Activated T-cell treated with anti-CD3 and anti-CD28 coated beads, Interleukin-2, amount 50 U/mL, for 4 hours (primary cell): ENCODE data around the gene MMP28. TPM values are rescaled to one million over a fixed set of nuclear protein-coding genes. Genes with fewer than 3 reads are reported as not detected.

Experiments used
- ATAC-seq, 2 donors: fragments of 200-7000 bp; cut with Tn5 transposase; one replicate each; pipeline ENCODE4 v1.10.0; 2021
- DNase-seq: peaks from one replicate; pipeline ENCODE4 v3.0.0-alpha.2; 2020
- H3K27me3 Mint-ChIP-seq: one replicate; pipeline ENCODE4 v1.8.0; 2021; ENCODE audit warnings: low read depth, mixed read lengths
- H3K36me3 Mint-ChIP-seq: one replicate; pipeline ENCODE4 v1.8.0; 2022; ENCODE audit warnings: mixed read lengths; ENCODE audit not compliant: insufficient read depth
- H3K4me1 Mint-ChIP-seq: one replicate; pipeline ENCODE4 v1.8.0; 2021; ENCODE audit warnings: low read depth, mixed read lengths
- H3K4me3 Mint-ChIP-seq: one replicate; pipeline ENCODE4 v1.8.0; 2021; ENCODE audit warnings: mild to moderate bottlenecking, moderate library complexity, mixed read lengths
- H3K9me3 Mint-ChIP-seq: one replicate; pipeline ENCODE4 v1.8.0; 2021; ENCODE audit warnings: mixed read lengths
- total RNA-seq, 3 donors: library from RNA; stranded (reverse); gene quantifications; one replicate each; pipeline ENCODE4 v1.2.1, GENCODE V29; 2021

The MMP28 gene
- under 1 TPM in 2 of 3 donors, not detected in 1; 0.23 to 0.29 TPM for total RNA-seq

GRCh38 chr17:35795007-35795870, at the start of gene MMP28:
Gene MMP28 (minus strand): TSS chr17:35795641. CDS start chr17:35795377, 264 bp downstream.
- Mint-ChIP-seq H3K27me3 (peaks cover 40% of the 10 kb centered on the region), H3K36me3 (no peaks in the 10 kb centered on the region), H3K4me1 (peaks cover 14% of the 10 kb centered on the region), H3K4me3 (peak within 1 kb of the TSS; percentile 70), H3K9me3 (no peaks in the 10 kb centered on the region)
- DNase-seq: peak; percentile 25
- ATAC-seq: peak; percentile 86 to 89

- DNase-seq: no peak
- Mint-ChIP-seq H3K27me3 (no peaks in the 10 kb centered on the region), H3K4me1 (peaks cover under 1% of the 10 kb centered on the region), H3K36me3 (peaks cover 45% of the 10 kb centered on the region), H3K9me3 (no peaks in the 10 kb centered on the region), H3K4me3 (no peak overlapping the region)
- no peak for ATAC-seq
Measured at GRCh38 chr17:35844547-35844946, 49.1 kb upstream of the MMP28 start.

DNA sequence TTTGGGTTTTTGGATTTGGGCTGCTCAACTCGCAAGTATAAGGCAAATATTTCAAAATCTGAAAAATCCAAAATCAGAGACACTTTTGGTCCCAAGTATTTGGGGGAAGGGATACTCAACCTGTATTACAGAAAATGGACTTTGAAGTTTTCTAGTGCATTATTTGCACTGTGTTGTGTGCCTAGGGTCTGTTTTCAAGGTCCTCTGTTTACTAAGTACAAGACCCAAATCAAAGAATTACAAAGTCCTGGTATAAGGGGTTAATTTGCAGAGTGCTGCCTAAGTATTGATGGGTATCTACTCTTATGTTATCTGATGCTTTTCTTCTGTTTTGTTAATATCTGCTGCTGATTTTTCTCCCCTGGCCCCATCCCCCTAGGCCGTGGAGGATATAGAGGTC, 48.3 kb upstream of the MMP28 start:
- Mint-ChIP-seq H3K27me3 (no peaks in the 10 kb centered on the region), H3K36me3 (peaks cover 45% of the 10 kb centered on the region), H3K4me1 (no peaks in the 10 kb centered on the region), H3K4me3 (no peak overlapping the region), H3K9me3 (no peaks in the 10 kb centered on the region)
- ATAC-seq (no peak), DNase-seq (no peak)

DNA sequence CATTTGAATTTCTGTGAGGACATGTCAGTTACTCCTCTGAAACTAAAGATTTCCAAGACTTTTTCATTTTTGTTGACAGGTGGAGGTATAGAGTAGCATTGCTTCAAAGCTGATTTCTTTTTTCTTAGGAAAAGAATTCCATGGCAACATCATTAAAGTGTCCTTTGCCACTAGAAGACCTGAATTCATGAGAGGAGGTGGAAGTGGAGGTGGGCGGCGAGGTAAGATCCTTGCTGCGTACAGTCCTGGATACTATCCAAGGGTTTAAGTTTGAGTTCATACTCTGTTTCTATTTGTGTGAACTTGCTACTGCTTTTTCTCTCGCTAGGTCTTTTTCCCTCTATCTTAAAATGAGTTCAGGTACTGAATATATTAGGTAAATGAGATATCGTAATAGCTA, 46.8 kb upstream of the MMP28 start:
- H3K9me3 Mint-ChIP-seq: no peaks in the 10 kb centered on the region
- no peaks in the 10 kb centered on the region for H3K4me1 Mint-ChIP-seq
- no peak overlapping the region for H3K4me3 Mint-ChIP-seq
- ATAC-seq (no peak), DNase-seq (no peak)
- peaks cover 39% of the 10 kb centered on the region for H3K36me3 Mint-ChIP-seq
- H3K27me3 Mint-ChIP-seq: no peaks in the 10 kb centered on the region

- no peaks in the 10 kb centered on the region for H3K9me3 Mint-ChIP-seq
- no peak overlapping the region for H3K4me3 Mint-ChIP-seq
- ATAC-seq (no peak), DNase-seq (no peak)
- H3K36me3 Mint-ChIP-seq: peaks cover 38% of the 10 kb centered on the region
- H3K4me1 Mint-ChIP-seq: no peaks in the 10 kb centered on the region
- no peaks in the 10 kb centered on the region for H3K27me3 Mint-ChIP-seq
Measured at GRCh38 chr17:35841505-35841904, 46.1 kb upstream of the MMP28 start.

GRCh38 chr17:35841101-35841500, 45.7 kb upstream of the MMP28 start:
- no peaks in the 10 kb centered on the region for H3K9me3 Mint-ChIP-seq
- H3K36me3 Mint-ChIP-seq: peaks cover 42% of the 10 kb centered on the region
- no peak overlapping the region for H3K4me3 Mint-ChIP-seq
- no peaks in the 10 kb centered on the region for H3K4me1 Mint-ChIP-seq
- no peak for ATAC-seq
- no peaks in the 10 kb centered on the region for H3K27me3 Mint-ChIP-seq
- DNase-seq: no peak

DNA sequence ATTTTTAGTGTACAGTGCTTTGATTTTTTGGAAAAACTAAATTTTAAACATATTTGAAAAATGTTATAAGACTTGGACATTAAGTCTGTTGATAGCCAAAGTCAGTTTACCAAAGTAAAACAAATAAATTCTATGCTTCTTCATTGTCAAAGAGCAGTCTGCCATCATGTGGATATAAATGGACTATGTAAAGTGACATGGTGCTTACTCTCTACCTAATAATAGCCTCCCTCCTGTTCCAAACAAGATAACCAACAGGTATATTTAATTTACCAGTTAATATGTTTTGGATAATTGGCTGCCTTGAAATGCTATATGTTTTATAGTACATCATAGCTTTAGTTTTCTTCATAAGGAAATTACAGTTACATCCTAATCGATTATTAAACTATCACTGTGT, 29.8 kb upstream of the MMP28 start:
- H3K36me3 Mint-ChIP-seq: peaks cover 45% of the 10 kb centered on the region
- H3K9me3 Mint-ChIP-seq: no peaks in the 10 kb centered on the region
- peaks cover 5% of the 10 kb centered on the region for H3K4me1 Mint-ChIP-seq
- no peaks in the 10 kb centered on the region for H3K27me3 Mint-ChIP-seq
- no peak overlapping the region for H3K4me3 Mint-ChIP-seq
- ATAC-seq (no peak), DNase-seq (no peak)

GRCh38 chr17:35821308-35821707, 25.9 kb upstream of the MMP28 start:
- H3K36me3 Mint-ChIP-seq: peaks cover 49% of the 10 kb centered on the region
- no peak for DNase-seq
- H3K9me3 Mint-ChIP-seq: no peaks in the 10 kb centered on the region
- no peak for ATAC-seq
- no peak overlapping the region for H3K4me3 Mint-ChIP-seq
- peaks cover 22% of the 10 kb centered on the region for H3K4me1 Mint-ChIP-seq
- H3K27me3 Mint-ChIP-seq: no peaks in the 10 kb centered on the region

GRCh38 chr17:35819455-35819854, 24.0 kb upstream of the MMP28 start:
- H3K27me3 Mint-ChIP-seq: no peaks in the 10 kb centered on the region
- H3K9me3 Mint-ChIP-seq: no peaks in the 10 kb centered on the region
- no peak for DNase-seq
- ATAC-seq: no peak
- peaks cover 37% of the 10 kb centered on the region for H3K36me3 Mint-ChIP-seq
- H3K4me3 Mint-ChIP-seq: no peak overlapping the region
- peaks cover 38% of the 10 kb centered on the region for H3K4me1 Mint-ChIP-seq

DNA sequence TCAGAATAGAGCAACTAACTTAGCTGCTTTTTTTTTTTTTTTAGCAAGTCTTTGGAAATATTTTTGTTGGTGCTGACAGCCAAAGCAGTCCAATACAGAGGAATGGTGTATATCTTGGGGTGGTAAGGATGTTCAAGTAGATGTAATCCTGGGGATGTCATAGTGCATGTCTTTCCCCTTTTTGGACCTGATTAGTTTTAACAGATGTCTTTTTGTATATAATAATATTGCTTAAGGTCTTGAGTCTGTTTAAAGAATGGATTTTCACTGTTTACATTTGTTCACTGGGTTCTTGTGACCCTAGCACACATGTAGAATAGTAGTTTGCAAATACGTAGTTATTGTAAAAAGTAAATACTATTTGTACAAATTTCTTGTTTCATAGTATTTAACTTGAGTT, 21.8 kb upstream of the MMP28 start:
- ATAC-seq (no peak), DNase-seq (no peak)
- Mint-ChIP-seq H3K9me3 (no peaks in the 10 kb centered on the region), H3K36me3 (peaks cover 24% of the 10 kb centered on the region), H3K4me3 (no peak overlapping the region), H3K4me1 (peaks cover 52% of the 10 kb centered on the region), H3K27me3 (no peaks in the 10 kb centered on the region)

GRCh38 chr17:35816723-35817122, 21.3 kb upstream of the MMP28 start:
- ATAC-seq (no peak), DNase-seq (no peak)
- Mint-ChIP-seq H3K36me3 (peaks cover 25% of the 10 kb centered on the region), H3K9me3 (no peaks in the 10 kb centered on the region), H3K4me1 (peaks cover 57% of the 10 kb centered on the region), H3K4me3 (no peak overlapping the region), H3K27me3 (no peaks in the 10 kb centered on the region)

DNA sequence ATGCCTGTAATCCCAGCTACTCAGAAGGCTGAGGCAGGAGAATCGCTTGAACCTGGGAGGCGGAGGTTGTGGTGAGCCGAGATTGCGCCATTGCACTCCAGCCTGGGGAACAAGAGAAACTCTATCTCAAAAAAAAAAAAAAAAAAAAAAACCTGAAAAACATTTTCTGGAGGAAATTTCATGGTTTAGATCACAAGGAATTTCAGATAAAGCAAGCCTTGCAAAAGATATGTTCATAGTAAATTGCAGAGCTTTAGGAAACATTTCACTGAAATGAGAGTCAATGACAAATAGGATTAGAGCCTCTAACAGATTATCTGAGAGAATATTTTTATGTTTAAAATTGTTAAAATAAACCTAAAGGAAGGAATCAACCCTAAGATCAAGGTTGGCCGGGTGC, 17.0 kb upstream of the MMP28 start:
- Mint-ChIP-seq H3K9me3 (no peaks in the 10 kb centered on the region), H3K27me3 (no peaks in the 10 kb centered on the region), H3K4me1 (peaks cover 70% of the 10 kb centered on the region), H3K4me3 (peak overlapping the region; percentile 50), H3K36me3 (peaks cover 12% of the 10 kb centered on the region)
- no peak for ATAC-seq
- DNase-seq: no peak

DNA sequence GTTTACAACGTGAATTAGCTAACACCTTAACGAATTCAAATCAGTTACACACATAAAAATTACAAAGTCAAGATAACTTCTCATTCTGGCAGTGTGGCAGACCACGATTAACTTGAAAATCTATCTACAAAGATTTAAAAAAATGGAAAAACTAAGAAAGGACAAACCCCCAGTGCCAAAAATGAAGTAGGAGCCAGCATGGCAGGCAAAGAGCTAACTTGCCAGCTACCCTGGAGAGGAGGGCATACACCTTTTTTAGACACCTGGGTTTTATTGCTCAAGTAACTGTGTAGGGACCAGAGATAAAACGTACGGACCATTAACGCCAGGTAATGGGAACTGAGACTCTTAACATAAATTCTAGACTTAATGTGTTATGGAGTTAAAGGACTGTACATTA, 16.3 kb upstream of the MMP28 start:
- Mint-ChIP-seq H3K9me3 (no peaks in the 10 kb centered on the region), H3K27me3 (no peaks in the 10 kb centered on the region), H3K36me3 (peaks cover 12% of the 10 kb centered on the region), H3K4me1 (peaks cover 65% of the 10 kb centered on the region), H3K4me3 (peak overlapping the region; percentile 50)
- DNase-seq (no peak), ATAC-seq (no peak)

DNA sequence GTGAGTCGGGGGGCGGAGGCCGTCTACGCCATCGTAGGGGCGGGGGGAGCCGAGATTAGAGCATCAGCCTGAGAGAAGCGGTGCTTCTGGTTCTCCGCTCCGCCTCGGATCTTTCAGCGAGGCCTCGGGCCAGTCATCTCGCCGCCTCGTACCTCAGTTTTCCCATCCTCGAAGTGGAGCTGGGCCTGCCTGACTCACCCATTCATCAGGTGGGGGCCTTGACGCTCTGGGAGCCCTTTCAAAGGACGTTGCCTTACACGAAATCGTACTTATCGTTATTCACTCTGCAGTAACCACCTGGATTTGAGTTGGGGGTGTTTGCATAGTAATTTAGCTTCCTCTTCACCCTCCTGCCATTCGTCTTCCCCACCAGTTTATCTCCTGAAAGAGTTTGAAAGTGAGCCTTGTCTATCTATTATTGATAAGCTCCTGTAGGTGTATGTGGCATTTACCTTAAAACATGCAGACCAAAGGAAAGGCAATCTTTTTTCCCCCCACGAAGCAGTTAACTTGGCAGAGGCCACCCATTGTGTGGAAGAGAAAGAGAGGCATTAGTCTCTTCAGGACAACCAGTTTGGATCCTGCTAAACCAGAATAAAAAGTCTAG, 14.5 kb upstream of the MMP28 start:
- H3K36me3 Mint-ChIP-seq: peaks cover 10% of the 10 kb centered on the region
- no peaks in the 10 kb centered on the region for H3K27me3 Mint-ChIP-seq
- H3K9me3 Mint-ChIP-seq: no peaks in the 10 kb centered on the region
- ATAC-seq (peak; percentile 12 to 16), DNase-seq (no peak)
- peaks cover 50% of the 10 kb centered on the region for H3K4me1 Mint-ChIP-seq
- peak overlapping the region; percentile 94 for H3K4me3 Mint-ChIP-seq
